Astrocyte (in vitro differentiated cells and primary cell): ENCODE results near the gene UNC5B. TPM values are rescaled to one million over a fixed set of nuclear protein-coding genes. Genes with fewer than 3 reads are reported as not detected.
A peak's percentile ranks its signal among the peaks of the same experiment; 100 is the strongest.

Experiments
- DNase-seq: peaks from one replicate; pipeline ENCODE4 v3.0.0-alpha.2; 2010; ENCODE audit warnings: low read depth
- FAIRE-seq: peaks from 2 replicates; lab custom pipeline; 2011; peaks lifted over from hg19 to GRCh38; lab: Jason Lieb, UNC
- H2AFZ ChIP-seq: 2 replicates; pipeline ENCODE4 v1.6.0; 2012; ENCODE audit warnings: low read depth, low read length, inconsistent platforms
- H3K27ac ChIP-seq: 2 replicates; pipeline ENCODE4 v1.5.1; 2011; ENCODE audit warnings: low read depth, low read length, inconsistent platforms
- H3K27me3 ChIP-seq: 2 replicates; pipeline ENCODE4 v1.6.0; 2011; ENCODE audit warnings: low read length, inconsistent platforms; ENCODE audit not compliant: insufficient read depth
- H3K36me3 ChIP-seq: 2 replicates; pipeline ENCODE4 v1.5.1; 2011; ENCODE audit warnings: low read length, inconsistent platforms; ENCODE audit not compliant: insufficient read depth
- H3K4me1 ChIP-seq: 2 replicates; pipeline ENCODE4 v1.5.1; 2011; ENCODE audit warnings: low read length, inconsistent platforms; ENCODE audit not compliant: insufficient read depth
- H3K4me2 ChIP-seq: 2 replicates; pipeline ENCODE4 v1.6.0; 2012; ENCODE audit warnings: low read length, inconsistent platforms
- H3K4me3 ChIP-seq: 2 replicates; pipeline ENCODE4 v1.5.1; 2011; ENCODE audit warnings: low read depth, mild to moderate bottlenecking, low read length, inconsistent platforms; ENCODE audit not compliant: insufficient read depth
- H3K79me2 ChIP-seq: 2 replicates; pipeline ENCODE4 v1.6.0; 2012; ENCODE audit warnings: mild to moderate bottlenecking, low read length, inconsistent platforms; ENCODE audit not compliant: insufficient read depth
- H3K9ac ChIP-seq: 2 replicates; pipeline ENCODE4 v1.6.0; 2012; ENCODE audit warnings: mild to moderate bottlenecking, low read length, inconsistent platforms
- H3K9me3 ChIP-seq: 2 replicates; pipeline ENCODE4 v1.5.1; 2012; ENCODE audit warnings: low read depth, mild to moderate bottlenecking, low read length, inconsistent platforms; ENCODE audit not compliant: insufficient read depth
- H4K20me1 ChIP-seq: 2 replicates; pipeline ENCODE4 v1.6.0; 2012; ENCODE audit warnings: low read length, inconsistent platforms; ENCODE audit not compliant: insufficient read depth
- H3K27ac Mint-ChIP-seq: one replicate; pipeline ENCODE4 v1.8.0; 2021; ENCODE audit warnings: mild to moderate bottlenecking, mixed read lengths; ENCODE audit not compliant: unreplicated experiment
- H3K27me3 Mint-ChIP-seq: one replicate; pipeline ENCODE4 v1.8.0; 2021; ENCODE audit warnings: low read depth, mixed read lengths; ENCODE audit not compliant: unreplicated experiment
- H3K36me3 Mint-ChIP-seq: one replicate; pipeline ENCODE4 v1.8.0; 2021; ENCODE audit warnings: low read depth, mixed read lengths; ENCODE audit not compliant: unreplicated experiment
- H3K4me1 Mint-ChIP-seq: one replicate; pipeline ENCODE4 v1.8.0; 2021; ENCODE audit warnings: low read depth, mixed read lengths; ENCODE audit not compliant: unreplicated experiment
- H3K4me3 Mint-ChIP-seq: one replicate; pipeline ENCODE4 v1.8.0; 2021; ENCODE audit warnings: mild to moderate bottlenecking, moderate library complexity, mixed read lengths; ENCODE audit not compliant: unreplicated experiment
- H3K9me3 Mint-ChIP-seq: one replicate; pipeline ENCODE4 v1.8.0; 2021; ENCODE audit warnings: mild to moderate bottlenecking, mixed read lengths; ENCODE audit not compliant: unreplicated experiment
- EZH2 ChIP-seq: IDR thresholded peaks from 2 replicates; pipeline ENCODE4 v1.6.1; 2012; ENCODE audit warnings: mild to moderate bottlenecking, low read length, inconsistent platforms; ENCODE audit not compliant: insufficient read depth
- total RNA-seq: library from RNA; stranded (reverse); gene quantifications from 2 replicates; pipeline ENCODE4 v1.2.1, GENCODE V29; 2021
- TF ChIP-seq, protein P1 (sequence below): IDR thresholded peaks from 2 replicates; pipeline ENCODE4 v1.5.1; 2011; ENCODE audit warnings: low read depth, mild to moderate bottlenecking, inconsistent platforms, low read length, moderate library complexity; ENCODE audit not compliant: insufficient read depth

Gene UNC5B
- total RNA-seq, 1 donor from 2014 or later: 15.0 TPM

- H3K4me3 ChIP-seq: no peak overlapping the region
- peaks cover 38% of the 10 kb centered on the region for H3K79me2 ChIP-seq
- peak; percentile 54 for FAIRE-seq
- no peak for DNase-seq
- peaks cover 72% of the 10 kb centered on the region for H4K20me1 ChIP-seq
- no peak overlapping the region for H3K27ac ChIP-seq
- H3K27me3 Mint-ChIP-seq: no peaks in the 10 kb centered on the region
- no peak overlapping the region for H2AFZ ChIP-seq
- H3K27ac Mint-ChIP-seq: no peak overlapping the region
- H3K4me1 ChIP-seq: peaks cover 23% of the 10 kb centered on the region
- no peaks in the 10 kb centered on the region for H3K9me3 Mint-ChIP-seq
- H3K27me3 ChIP-seq: no peaks in the 10 kb centered on the region
- TF ChIP-seq, protein P1, sequence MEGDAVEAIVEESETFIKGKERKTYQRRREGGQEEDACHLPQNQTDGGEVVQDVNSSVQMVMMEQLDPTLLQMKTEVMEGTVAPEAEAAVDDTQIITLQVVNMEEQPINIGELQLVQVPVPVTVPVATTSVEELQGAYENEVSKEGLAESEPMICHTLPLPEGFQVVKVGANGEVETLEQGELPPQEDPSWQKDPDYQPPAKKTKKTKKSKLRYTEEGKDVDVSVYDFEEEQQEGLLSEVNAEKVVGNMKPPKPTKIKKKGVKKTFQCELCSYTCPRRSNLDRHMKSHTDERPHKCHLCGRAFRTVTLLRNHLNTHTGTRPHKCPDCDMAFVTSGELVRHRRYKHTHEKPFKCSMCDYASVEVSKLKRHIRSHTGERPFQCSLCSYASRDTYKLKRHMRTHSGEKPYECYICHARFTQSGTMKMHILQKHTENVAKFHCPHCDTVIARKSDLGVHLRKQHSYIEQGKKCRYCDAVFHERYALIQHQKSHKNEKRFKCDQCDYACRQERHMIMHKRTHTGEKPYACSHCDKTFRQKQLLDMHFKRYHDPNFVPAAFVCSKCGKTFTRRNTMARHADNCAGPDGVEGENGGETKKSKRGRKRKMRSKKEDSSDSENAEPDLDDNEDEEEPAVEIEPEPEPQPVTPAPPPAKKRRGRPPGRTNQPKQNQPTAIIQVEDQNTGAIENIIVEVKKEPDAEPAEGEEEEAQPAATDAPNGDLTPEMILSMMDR: no peak
- no peak for TF ChIP-seq EZH2
- peaks cover 37% of the 10 kb centered on the region for H3K4me1 Mint-ChIP-seq
- no peak overlapping the region for H3K9ac ChIP-seq
- no peak overlapping the region for H3K4me2 ChIP-seq
- H3K4me3 Mint-ChIP-seq: peak overlapping the region; percentile 30
- H3K36me3 Mint-ChIP-seq: peaks cover 6% of the 10 kb centered on the region
- no peaks in the 10 kb centered on the region for H3K9me3 ChIP-seq
- H3K36me3 ChIP-seq: no peaks in the 10 kb centered on the region
These were observed 9.3 kb downstream of the UNC5B start for GRCh38 chr10:71221586-71222202.

GRCh38 chr10:71222601-71223346 is 10.4 kb downstream of the UNC5B start:
- Histone ChIP-seq H3K27me3 (no peaks in the 10 kb centered on the region), H3K27ac (no peak overlapping the region), H3K4me1 (peaks cover 17% of the 10 kb centered on the region), H4K20me1 (peaks cover 71% of the 10 kb centered on the region), H3K9ac (no peak overlapping the region), H3K79me2 (peaks cover 31% of the 10 kb centered on the region), H3K4me2 (no peak overlapping the region), H3K36me3 (no peaks in the 10 kb centered on the region), H3K9me3 (no peaks in the 10 kb centered on the region), H3K4me3 (no peak overlapping the region), H2AFZ (no peak overlapping the region)
- Mint-ChIP-seq H3K4me3 (no peak overlapping the region), H3K27me3 (no peaks in the 10 kb centered on the region), H3K27ac (no peak overlapping the region), H3K36me3 (peaks cover 6% of the 10 kb centered on the region), H3K9me3 (no peaks in the 10 kb centered on the region), H3K4me1 (peaks cover 35% of the 10 kb centered on the region)
- FAIRE-seq: no peak
- peak; percentile 71 for DNase-seq
- TF ChIP-seq, protein P1: no peak
- TF ChIP-seq EZH2: no peak
